Lower lobe of right lung (tissue), 2 donors: ENCODE data around the gene SERGEF. TPM values are rescaled to one million over a fixed set of nuclear protein-coding genes. Genes with fewer than 3 reads are reported as not detected.

Source experiments
- ATAC-seq, 2 donors: fragments of 200-7000 bp; cut with Tn5 transposase; one replicate each; pipeline ENCODE4 v1.9.1; 2020 to 2022; ENCODE audit warnings: mild to moderate bottlenecking in 2 of 2, moderate library complexity in 2 of 2
- DNase-seq: peaks from one replicate; pipeline ENCODE4 v3.0.0-alpha.2; 2020
- H3K27ac ChIP-seq: fragments of 200-600 bp; one replicate; pipeline ENCODE4 v1.8.0; 2022
- H3K27me3 ChIP-seq: fragments of 200-600 bp; one replicate; pipeline ENCODE4 v1.8.0; 2022; ENCODE audit warnings: low read depth
- H3K36me3 ChIP-seq: fragments of 200-600 bp; one replicate; pipeline ENCODE4 v1.8.0; 2022; ENCODE audit warnings: mild to moderate bottlenecking
- H3K4me1 ChIP-seq: fragments of 200-600 bp; one replicate; pipeline ENCODE4 v1.8.0; 2022
- H3K4me3 ChIP-seq: fragments of 200-600 bp; one replicate; pipeline ENCODE4 v1.8.0; 2022; ENCODE audit warnings: mild to moderate bottlenecking
- H3K9me3 ChIP-seq: fragments of 200-600 bp; one replicate; pipeline ENCODE4 v1.8.0; 2022
- CTCF ChIP-seq: fragments of 200-600 bp; IDR thresholded peaks from one replicate; pipeline ENCODE4 v1.8.0; 2022; ENCODE audit warnings: antibody characterized with exemption, mild to moderate bottlenecking
- intact Hi-C: fragments of 100-400 bp; cut with DNase I; formaldehyde crosslinking; loops from one replicate; pipeline ENCODE4 v1.11.0; 2022
- total RNA-seq: library from RNA; stranded (reverse); fragmentation: NEBNext Ultra II Directional; extraction: Animal tissue kit (Norgen Biotek cat#: 25700); gene quantifications from one replicate; pipeline ENCODE4 v1.2.1, GENCODE V29; 2021
- donor health status: DM: no; HTN: yes; CAD: no; lungs with severe emphysema.

Gene SERGEF
- total RNA-seq, 1 donor from 2014 or later, result 28.4 TPM

DNA sequence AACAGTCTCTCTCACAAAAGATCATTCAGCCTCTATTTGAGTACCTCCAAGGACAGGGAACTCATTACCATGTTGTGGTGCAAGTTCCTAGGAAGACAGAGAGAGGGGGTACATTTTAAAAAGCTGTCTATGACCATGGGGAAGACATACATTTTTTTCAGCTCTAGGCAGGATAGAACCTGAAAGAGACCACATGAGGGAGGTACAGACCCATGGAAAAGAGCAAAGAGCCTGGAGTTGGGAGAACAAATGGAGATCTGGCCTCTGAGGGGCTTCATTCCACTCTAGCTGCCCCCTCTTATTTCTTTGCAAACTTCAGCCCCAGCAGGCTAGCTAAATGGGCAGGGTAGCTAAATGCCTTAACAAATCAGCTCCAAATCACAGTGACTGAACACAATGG lies 241.9 kb downstream of the SERGEF start:
- Histone ChIP-seq H3K4me3 (no peak overlapping the region), H3K36me3 (no peaks in the 10 kb centered on the region), H3K9me3 (no peaks in the 10 kb centered on the region), H3K27ac (no peak overlapping the region), H3K27me3 (no peaks in the 10 kb centered on the region), H3K4me1 (no peaks in the 10 kb centered on the region)
- intact Hi-C loops, result no loop called here
- DNase-seq, result no peak
- ATAC-seq, result no peak
- no peak for TF ChIP-seq CTCF

DNA sequence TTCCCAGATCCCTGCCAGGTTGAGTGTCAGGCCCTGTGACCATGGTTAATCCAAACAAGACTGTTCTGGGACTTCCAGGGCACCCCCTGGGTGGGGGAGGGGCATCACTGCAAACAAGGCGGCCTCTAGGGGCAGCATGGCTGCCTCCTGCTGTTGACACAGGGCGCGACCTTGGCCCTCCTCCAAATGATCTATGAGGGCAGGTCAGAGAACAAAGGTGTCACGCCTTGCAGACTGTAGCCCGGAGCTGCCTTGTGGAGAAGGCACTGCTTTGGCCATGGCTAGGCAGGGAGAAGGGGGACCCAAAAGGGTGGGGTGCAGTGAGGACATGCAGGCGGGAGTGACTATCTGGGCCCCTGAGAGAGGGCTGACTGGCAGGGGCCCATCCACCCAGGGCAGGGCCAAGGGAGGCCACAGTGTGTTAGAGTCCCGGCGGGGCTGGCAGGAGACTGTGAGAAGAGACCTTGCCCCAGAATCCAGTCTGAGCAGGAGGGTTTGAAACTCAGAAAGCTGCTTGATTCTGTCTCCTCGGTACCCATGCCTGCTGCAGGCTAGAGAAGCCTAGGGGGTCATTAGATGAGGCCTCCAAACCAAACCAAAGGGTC lies 242.7 kb downstream of the SERGEF start:
- H3K4me1 ChIP-seq, result no peaks in the 10 kb centered on the region
- ATAC-seq, result no peak
- intact Hi-C loops, result no loop called here
- no peaks in the 10 kb centered on the region for H3K27me3 ChIP-seq
- no peak overlapping the region for H3K27ac ChIP-seq
- H3K4me3 ChIP-seq, result no peak overlapping the region
- DNase-seq, result no peak
- no peaks in the 10 kb centered on the region for H3K9me3 ChIP-seq
- TF ChIP-seq CTCF, result no peak
- no peaks in the 10 kb centered on the region for H3K36me3 ChIP-seq

- H3K4me3 ChIP-seq, result no peak overlapping the region
- intact Hi-C loops, result no loop called here
- no peaks in the 10 kb centered on the region for H3K27me3 ChIP-seq
- no peaks in the 10 kb centered on the region for H3K36me3 ChIP-seq
- DNase-seq (no peak), ATAC-seq (no peak)
- no peaks in the 10 kb centered on the region for H3K4me1 ChIP-seq
- no peak overlapping the region for H3K27ac ChIP-seq
- no peaks in the 10 kb centered on the region for H3K9me3 ChIP-seq
- no peak for TF ChIP-seq CTCF
Observed at GRCh38 chr11:17769218-17769617, 243.6 kb downstream of the SERGEF start.

GRCh38 chr11:17768547-17768946 lies 244.3 kb downstream of the SERGEF start:
- Histone ChIP-seq H3K27me3 (no peaks in the 10 kb centered on the region), H3K4me1 (no peaks in the 10 kb centered on the region), H3K36me3 (no peaks in the 10 kb centered on the region), H3K4me3 (no peak overlapping the region), H3K27ac (no peak overlapping the region), H3K9me3 (no peaks in the 10 kb centered on the region)
- no peak for TF ChIP-seq CTCF
- ATAC-seq (no peak), DNase-seq (no peak)
- intact Hi-C loops, result no loop called here

DNA sequence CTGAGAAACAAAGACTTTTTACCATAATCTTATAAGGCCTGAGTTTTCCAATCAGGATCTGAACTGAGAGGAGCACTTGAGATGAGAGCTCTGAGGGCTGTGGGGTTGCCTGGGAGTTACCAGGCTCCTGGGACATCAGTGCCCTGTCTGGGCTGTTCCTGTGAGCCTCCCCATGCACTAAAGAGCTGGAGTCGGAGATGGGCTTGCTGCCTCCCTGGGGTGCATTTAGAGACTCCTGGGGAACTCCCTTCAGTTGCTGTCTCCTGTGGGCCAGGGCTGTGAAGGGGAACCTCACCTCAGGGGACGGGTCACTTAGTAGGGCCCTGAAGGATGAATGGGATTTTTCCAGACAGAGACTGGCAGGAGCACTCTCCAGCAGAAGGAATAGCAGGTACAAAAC lies 244.9 kb downstream of the SERGEF start:
- no peak for ATAC-seq
- no peak for TF ChIP-seq CTCF
- no peaks in the 10 kb centered on the region for H3K4me1 ChIP-seq
- H3K9me3 ChIP-seq, result no peaks in the 10 kb centered on the region
- no peak overlapping the region for H3K27ac ChIP-seq
- no peaks in the 10 kb centered on the region for H3K27me3 ChIP-seq
- no peaks in the 10 kb centered on the region for H3K36me3 ChIP-seq
- H3K4me3 ChIP-seq, result no peak overlapping the region
- DNase-seq, result no peak
- intact Hi-C loops, result no loop called here
